H1 (cell line): ENCODE results near the gene RNF4. TPM values are rescaled to one million over a fixed set of nuclear protein-coding genes. Genes with fewer than 3 reads are reported as not detected.

Source experiments
- CTCF ChIA-PET: fragments of 300-600 bp; sonication (Branson Sonifier 250); formaldehyde crosslinking; loops from one replicate; lab custom pipeline; 2021; ENCODE audit not compliant: partially characterized antibody; lab: Charles Lee
- POLR2A ChIA-PET: fragments of 300-600 bp; sonication (Branson Sonifier 250); formaldehyde crosslinking; loops from one replicate; lab custom pipeline; 2021; ENCODE audit warnings: inconsistent platforms; ENCODE audit not compliant: partially characterized antibody; lab: Charles Lee
- DNase-seq, 2 experiments: peaks; one replicate each; pipeline versions ENCODE4 v3.0.0 to v3.0.0-alpha.2; 2010 to 2022; ENCODE audit warnings: low spot score in 2 of 2, low read depth in 1 of 2, mixed read lengths in 1 of 2
- FAIRE-seq: peaks from 2 replicates; lab custom pipeline; 2011; peaks lifted over from hg19 to GRCh38; lab: Jason Lieb, UNC
- H2AFZ ChIP-seq: 2 replicates; pipeline ENCODE4 v1.8.1; 2012; ENCODE audit warnings: low read length, inconsistent platforms
- H2AK5ac ChIP-seq: 2 replicates; pipeline ENCODE4 v1.6.1; 2013; ENCODE audit warnings: low read depth, low read length
- H2BK120ac ChIP-seq: replicated peaks from 2 replicates; pipeline ENCODE3; 2013; ENCODE audit warnings: low read depth, low read length, inconsistent platforms
- H2BK12ac ChIP-seq: 2 replicates; pipeline ENCODE4 v1.6.1; 2013; ENCODE audit warnings: low read depth, low read length
- H2BK15ac ChIP-seq: 2 replicates; pipeline ENCODE4 v1.6.1; 2013; ENCODE audit warnings: low read length
- H2BK20ac ChIP-seq: 2 replicates; pipeline ENCODE4 v1.6.1; 2013; ENCODE audit warnings: low read length
- H2BK5ac ChIP-seq: 2 replicates; pipeline ENCODE4 v1.6.1; 2013; ENCODE audit warnings: low read depth, low read length
- H3K14ac ChIP-seq: 2 replicates; pipeline ENCODE4 v1.6.1; 2013; ENCODE audit warnings: inconsistent platforms; ENCODE audit not compliant: insufficient read length
- H3K18ac ChIP-seq: 2 replicates; pipeline ENCODE4 v1.6.1; 2013; ENCODE audit warnings: low read length; ENCODE audit errors: extremely low read depth
- H3K23ac ChIP-seq: 2 replicates; pipeline ENCODE4 v1.6.1; 2013; ENCODE audit warnings: inconsistent platforms; ENCODE audit not compliant: insufficient read length
- H3K23me2 ChIP-seq: 2 replicates; pipeline ENCODE4 v1.6.1; 2013; ENCODE audit warnings: low read depth, low read length
- H3K27ac ChIP-seq: 2 replicates; pipeline ENCODE4 v1.6.1; 2011; ENCODE audit warnings: low read depth, low read length, inconsistent platforms
- H3K27me3 ChIP-seq, 4 experiments: replicated peaks in 1 of 4; 1 replicate in 1 of 4; 2 replicates in 3 of 4; pipeline versions ENCODE4 v1.6.1 to v1.8.1; 2011 to 2013; ENCODE audit warnings: low read length in 3 of 4, mild to moderate bottlenecking in 3 of 4, inconsistent platforms in 2 of 4, mixed read lengths in 2 of 4, moderate library complexity in 1 of 4; ENCODE audit not compliant: control insufficient read depth in 3 of 4, insufficient read depth in 3 of 4; ENCODE audit errors: extremely low read depth in 1 of 4
- H3K36me3 ChIP-seq, 4 experiments: 2 replicates each; pipeline versions ENCODE4 v1.6.1 to v1.8.1; 2011 to 2013; ENCODE audit warnings: mild to moderate bottlenecking in 4 of 4, low read length in 3 of 4, moderate library complexity in 2 of 4, control low read depth in 1 of 4, inconsistent platforms in 1 of 4; ENCODE audit not compliant: insufficient read depth in 4 of 4, control insufficient read depth in 2 of 4
- H3K4ac ChIP-seq: replicated peaks from 2 replicates; pipeline ENCODE3; 2013; ENCODE audit warnings: low read length, low read depth, mixed read lengths, inconsistent platforms; ENCODE audit not compliant: insufficient read length
- H3K4me1 ChIP-seq, 4 experiments: replicated peaks in 1 of 4; 1 replicate in 1 of 4; 2 replicates in 3 of 4; pipeline versions ENCODE4 v1.6.1 to v1.8.1; 2011 to 2013; ENCODE audit warnings: low read length in 3 of 4, inconsistent platforms in 2 of 4, mixed read lengths in 1 of 4; ENCODE audit not compliant: insufficient read depth in 4 of 4, control insufficient read depth in 3 of 4
- H3K4me2 ChIP-seq, 2 experiments: 2 replicates each; pipeline versions ENCODE4 v1.6.1 to v1.8.1; 2011 to 2013; ENCODE audit warnings: low read depth in 2 of 2, low read length in 2 of 2, control low read depth in 1 of 2, inconsistent platforms in 1 of 2, mild to moderate bottlenecking in 1 of 2; ENCODE audit not compliant: insufficient read depth in 1 of 2
- H3K4me3 ChIP-seq, 4 experiments: fragments of 200-600, 300-600 bp in 1 of 4; sonication (generic), shearing (Covaris generic), sonication (Bioruptor Twin) in 1 of 4; 2 replicates each; pipeline versions ENCODE4 v1.5.1 to v1.8.1; 2011 to 2016; ENCODE audit warnings: low read length in 4 of 4, low read depth in 3 of 4, control low read depth in 2 of 4, inconsistent platforms in 2 of 4, mild to moderate bottlenecking in 2 of 4, mixed read lengths in 1 of 4, moderate library complexity in 1 of 4; ENCODE audit not compliant: insufficient read depth in 2 of 4; ENCODE audit errors: extremely low read depth in 1 of 4
- H3K56ac ChIP-seq: replicated peaks from 2 replicates; pipeline ENCODE3; 2013; ENCODE audit warnings: low read depth, mild to moderate bottlenecking, mixed read lengths, low read length, inconsistent platforms; ENCODE audit not compliant: insufficient read length
- H3K79me1 ChIP-seq: 2 replicates; pipeline ENCODE4 v1.6.1; 2013; ENCODE audit warnings: low read depth, low read length, control low read depth
- H3K79me2 ChIP-seq, 2 experiments: 2 replicates each; pipeline versions ENCODE4 v1.6.1 to v1.8.1; 2012 to 2013; ENCODE audit warnings: low read length in 2 of 2, mild to moderate bottlenecking in 2 of 2, inconsistent platforms in 1 of 2; ENCODE audit not compliant: insufficient read depth in 2 of 2, control insufficient read depth in 1 of 2
- H3K9ac ChIP-seq, 4 experiments: replicated peaks in 1 of 4; 1 replicate in 1 of 4; 2 replicates in 3 of 4; pipeline versions ENCODE4 v1.6.1 to v1.8.1; 2011 to 2013; ENCODE audit warnings: low read depth in 3 of 4, low read length in 3 of 4, control low read depth in 2 of 4, mild to moderate bottlenecking in 2 of 4, moderate library complexity in 2 of 4, inconsistent platforms in 1 of 4; ENCODE audit errors: extremely low read depth in 1 of 4
- H3K9me3 ChIP-seq, 2 experiments: 2 replicates each; pipeline versions ENCODE4 v1.6.1 to v1.8.1; 2012 to 2013; ENCODE audit warnings: mild to moderate bottlenecking in 2 of 2, moderate library complexity in 2 of 2, control low read depth in 1 of 2, inconsistent platforms in 1 of 2, low read depth in 1 of 2, low read length in 1 of 2, mixed read lengths in 1 of 2; ENCODE audit not compliant: insufficient read depth in 2 of 2
- H4K20me1 ChIP-seq, 2 experiments: replicated peaks in 1 of 2; 2 replicates each; pipeline versions ENCODE3 to v1.8.1; 2011 to 2013; ENCODE audit warnings: inconsistent platforms in 2 of 2, low read length in 2 of 2, mild to moderate bottlenecking in 1 of 2; ENCODE audit not compliant: insufficient read depth in 2 of 2, control insufficient read depth in 1 of 2
- H4K5ac ChIP-seq: 2 replicates; pipeline ENCODE4 v1.6.1; 2013; ENCODE audit warnings: low read length, low read depth, mixed read lengths, inconsistent platforms; ENCODE audit not compliant: insufficient read length
- H4K8ac ChIP-seq: 2 replicates; pipeline ENCODE4 v1.8.0; 2013; ENCODE audit warnings: mild to moderate bottlenecking, moderate library complexity, low read length, inconsistent platforms; ENCODE audit not compliant: insufficient read depth; ENCODE audit errors: extremely low read depth
- H4K91ac ChIP-seq: replicated peaks from 2 replicates; pipeline ENCODE3; 2013; ENCODE audit warnings: low read length, mixed read lengths, inconsistent platforms; ENCODE audit not compliant: insufficient read length
- ASH2L ChIP-seq: fragments of 200-600, 300-600 bp; sonication (generic); IDR thresholded peaks from one replicate; pipeline ENCODE4 v1.7.1; 2017; ENCODE audit warnings: low read length
- ATF2 ChIP-seq: IDR thresholded peaks from 2 replicates; pipeline ENCODE4 v1.6.1; 2012; ENCODE audit warnings: low read length, inconsistent platforms
- BRCA1 ChIP-seq: IDR thresholded peaks from 2 replicates; pipeline ENCODE4 v1.6.1; 2012; ENCODE audit warnings: low read depth, low read length, improper control_type of control experiment
- CBX5 ChIP-seq: fragments of 300-800, 300-1000 bp; sonication (generic); IDR thresholded peaks from 2 replicates; pipeline ENCODE4 v1.7.1; 2016; ENCODE audit warnings: antibody characterized with exemption, low read length, low read depth
- CEBPB ChIP-seq: IDR thresholded peaks from 2 replicates; pipeline ENCODE4 v1.6.1; 2012; ENCODE audit warnings: low read depth, low read length
- EP300 ChIP-seq, 2 experiments: IDR thresholded peaks; 1 replicate in 1 of 2; 2 replicates in 1 of 2; pipeline ENCODE4 v1.6.1; 2011 to 2012; ENCODE audit warnings: low read depth in 2 of 2, low read length in 2 of 2, mild to moderate bottlenecking in 2 of 2, borderline replicate concordance in 1 of 2, inconsistent platforms in 1 of 2, moderate library complexity in 1 of 2
- HDAC6 ChIP-seq: IDR thresholded peaks from one replicate; pipeline ENCODE4 v1.7.1; 2012; ENCODE audit warnings: low read depth, mild to moderate bottlenecking, inconsistent platforms, low read length, moderate library complexity
- KDM1A ChIP-seq: fragments of 200-600, 300-600 bp; sonication (generic); IDR thresholded peaks from 2 replicates; pipeline ENCODE4 v1.7.1; 2016; ENCODE audit warnings: mild to moderate bottlenecking, low read length, borderline replicate concordance
- PHF8 ChIP-seq: fragments of 200-600 bp; sonication (generic); conservative IDR thresholded peaks from 2 replicates; pipeline ENCODE4 v1.7.1; 2012; ENCODE audit warnings: low read depth, mild to moderate bottlenecking, inconsistent platforms, low read length, moderate library complexity
- SP4 ChIP-seq: IDR thresholded peaks from 2 replicates; pipeline ENCODE4 v1.6.1; 2012; ENCODE audit warnings: low read length, inconsistent platforms
- TBP ChIP-seq: IDR thresholded peaks from 2 replicates; pipeline ENCODE4 v1.6.1; 2011; ENCODE audit warnings: low read depth, low read length, improper control_type of control experiment
- TCF12 ChIP-seq: IDR thresholded peaks from 2 replicates; pipeline ENCODE4 v1.6.1; 2011; ENCODE audit warnings: low read depth, mild to moderate bottlenecking, low read length
- TEAD4 ChIP-seq: IDR thresholded peaks from 2 replicates; pipeline ENCODE4 v1.6.1; 2012; ENCODE audit warnings: low read depth, low read length, inconsistent platforms, mixed read lengths
- WGBS, 2 experiments: shearing (Covaris generic) in 1 of 2; methylation state at CpG; one replicate each; pipeline versions ENCODE4 v1.1.6 to v1.1.7; 2013 to 2015; ENCODE audit warnings: low lambda C conversion rate in 2 of 2, mixed read lengths in 2 of 2, inconsistent platforms in 1 of 2, low coverage in 1 of 2, missing lambda C conversion rate in 1 of 2; ENCODE audit not compliant: insufficient replicate concordance in 2 of 2, insufficient coverage in 1 of 2, insufficient read length in 1 of 2; ENCODE audit errors: extremely low coverage in 1 of 2, missing lambda C conversion rate in 1 of 2; 5-methylcytosine and 5-hydroxymethylcytosine counted together
- polyA plus RNA-seq, 7 experiments: library from polyadenylated mRNA; depleted of rRNA in 3 of 7; stranded (reverse) in 5 of 7; unstranded in 2 of 7; fragments of >200 nt in 5 of 7; fragments of 200-250 nt in 2 of 7; gene quantifications; 1 replicate in 5 of 7; 2 replicates in 1 of 7; 4 replicates in 1 of 7; pipeline versions ENCODE4 v1.2.1 to v1.2.3, GENCODE V29; 2011 to 2013; ENCODE audit warnings: missing spikeins in 2 of 7, mixed read lengths in 2 of 7
- total RNA-seq: library from RNA; stranded (reverse); fragmentation: NEBNext Ultra II Directional; extraction: Animal tissue kit (Norgen Biotek cat#: 25700); gene quantifications from 2 replicates; pipeline ENCODE4 v1.2.1, GENCODE V29; 2021

RNF4 gene
- total and polyA plus RNA-seq, 2 of the 8 experiments (the other 6 are each of a cell fraction or from before 2014, with no cell fraction given), result 68.2 to 78.9 TPM

- no peak overlapping the region for H2BK120ac ChIP-seq
- no peak overlapping the region for H2BK15ac ChIP-seq
- peaks cover 0 to 6% (median 0%) of the 10 kb centered on the region in 4 experiments; a peak in 2 of 7 replicates for H3K4me1 ChIP-seq
- H3K56ac ChIP-seq, result no peak overlapping the region
- peak overlapping the region; percentile 73 to 81 for H3K4me2 ChIP-seq
- no peak overlapping the region for H3K9ac ChIP-seq
- no peak overlapping the region for H2BK12ac ChIP-seq
- no peak overlapping the region for H3K14ac ChIP-seq
- CTCF ChIA-PET, result no interaction called here
- no peak overlapping the region for H4K5ac ChIP-seq
- no peak overlapping the region for H4K8ac ChIP-seq
- H3K18ac ChIP-seq, result no peak overlapping the region
- H3K23ac ChIP-seq, result no peak overlapping the region
- H3K4ac ChIP-seq, result no peak overlapping the region
- no peak for DNase-seq
- H3K36me3 ChIP-seq, result peaks cover 0 to 25% (median 10%) of the 10 kb centered on the region in 4 experiments; a peak in 5 of 8 replicates
- no peak overlapping the region for H2BK20ac ChIP-seq
- no peak overlapping the region for H4K91ac ChIP-seq
- no peak overlapping the region for H2AK5ac ChIP-seq
- POLR2A ChIA-PET, result interaction anchor here (0.9 to 1.8 kb wide), 4 partner anchors 11 to 232 kb away, joined by 3 to 6 read pairs (median 4); no protein-coding TSS in a partner anchor
- H3K27me3 ChIP-seq, result no peaks in the 10 kb centered on the region
- H3K23me2 ChIP-seq, result peaks cover 11% of the 10 kb centered on the region
- FAIRE-seq, result no peak
- no peaks in the 10 kb centered on the region; the same call in 1 of the 2 replicates for H3K79me1 ChIP-seq
- H2AFZ ChIP-seq, result no peak overlapping the region
- H3K9me3 ChIP-seq, result no peaks in the 10 kb centered on the region
- H4K20me1 ChIP-seq, result peaks cover 8 to 23% of the 10 kb centered on the region in 2 experiments
- no peak overlapping the region for H2BK5ac ChIP-seq
- 91% methylated on average over 7 of the region's 7 CpGs; no CpG with 5 or more reads in 1 of the 2 experiments for WGBS, 2 experiments
- no peak overlapping the region for H3K27ac ChIP-seq
- H3K4me3 ChIP-seq, result peak overlapping the region in 3 of 4 experiments; percentile 88 to 92 (median 88); a peak in 4 of 8 replicates
- peaks cover 51 to 81% of the 10 kb centered on the region in 2 experiments for H3K79me2 ChIP-seq
- TF ChIP-seq TEAD4, result no peak
- TF ChIP-seq EP300 (IDR thresholded peaks at IDR 0.05; ENCODE audit: borderline replicate concordance in 1 of 2, low read depth in 2 of 2, low read length in 2 of 2), result no peak
- no peak for TF ChIP-seq ASH2L
- TF ChIP-seq SP4, result no peak
- no peak for TF ChIP-seq ATF2
- TF ChIP-seq CEBPB, result no peak
- TF ChIP-seq TBP, result no peak
- TF ChIP-seq PHF8, result no peak
- no peak for TF ChIP-seq HDAC6
- no peak for TF ChIP-seq BRCA1
- no peak for TF ChIP-seq CBX5
- no peak for TF ChIP-seq KDM1A
- no peak for TF ChIP-seq TCF12
Measured at GRCh38 chr4:2470791-2471190, 1.9 kb downstream of the RNF4 start.
